ENCODE results near the gene ASB1.

Gene ASB1

DNA sequence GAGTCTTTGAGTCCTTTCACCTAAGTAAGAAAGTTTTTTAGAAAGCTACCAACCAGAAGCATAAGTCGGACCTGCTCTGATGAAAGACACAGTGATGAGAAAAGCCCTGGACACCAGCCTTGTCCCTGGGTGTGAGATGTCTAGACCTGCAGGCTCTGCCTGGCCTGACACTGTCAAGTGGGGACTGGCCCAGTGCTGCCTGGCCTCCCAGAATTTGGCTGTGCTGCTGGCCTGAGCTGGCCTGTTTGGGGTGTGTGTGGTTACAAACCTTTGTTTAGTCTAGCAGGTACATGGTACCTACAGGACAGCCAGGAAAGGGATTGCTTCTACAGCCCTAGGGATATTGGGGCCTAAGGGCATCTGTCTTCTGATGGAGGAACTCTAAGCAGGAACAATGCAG lies 48.3 kb downstream of the ASB1 start:
- DNase-seq (ENCODE audit: insufficient read length, low spot score): no peak
- no peak for FAIRE-seq
- no peak for TF ChIP-seq SPI1 (IDR thresholded peaks at IDR 0.05; ENCODE audit: low read depth, low read length)
- no peak for TF ChIP-seq POU2F2 (IDR thresholded peaks at IDR 0.05; ENCODE audit: low read depth, low read length)
- no peak for TF ChIP-seq POLR2A (IDR thresholded peaks at IDR 0.05; ENCODE audit: low read depth, low read length)
- TF ChIP-seq POLR2AphosphoS5 (IDR thresholded peaks at IDR 0.05; ENCODE audit: low read depth, low read length): no peak
- no peak for TF ChIP-seq TAF1 (IDR thresholded peaks at IDR 0.05; ENCODE audit: low read depth, low read length)
- TF ChIP-seq PAX5 (IDR thresholded peaks at IDR 0.05; ENCODE audit: insufficient read depth, low read length, severe bottlenecking): no peak

DNA sequence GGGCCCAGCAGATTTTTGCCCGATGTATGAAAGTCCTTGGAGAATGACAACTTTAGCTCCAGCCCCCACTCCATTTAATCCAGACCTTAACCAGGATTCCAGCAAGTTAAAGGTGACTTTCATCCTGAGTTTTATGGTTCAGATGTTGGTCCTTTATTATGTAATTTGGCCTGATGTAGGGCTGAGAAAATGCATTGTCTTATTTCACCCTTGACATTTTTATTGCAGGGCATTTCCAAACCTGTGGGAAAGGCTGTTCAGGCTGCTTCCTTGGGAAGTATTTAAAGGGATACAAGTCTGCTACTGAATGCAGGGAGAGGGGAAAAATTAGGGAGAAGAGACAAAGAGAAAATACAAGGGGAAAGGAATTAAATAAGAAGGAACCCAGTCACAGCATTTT lies 48.8 kb downstream of the ASB1 start:
- FAIRE-seq (no peak), DNase-seq (ENCODE audit: insufficient read length, low spot score) (no peak)

DNA sequence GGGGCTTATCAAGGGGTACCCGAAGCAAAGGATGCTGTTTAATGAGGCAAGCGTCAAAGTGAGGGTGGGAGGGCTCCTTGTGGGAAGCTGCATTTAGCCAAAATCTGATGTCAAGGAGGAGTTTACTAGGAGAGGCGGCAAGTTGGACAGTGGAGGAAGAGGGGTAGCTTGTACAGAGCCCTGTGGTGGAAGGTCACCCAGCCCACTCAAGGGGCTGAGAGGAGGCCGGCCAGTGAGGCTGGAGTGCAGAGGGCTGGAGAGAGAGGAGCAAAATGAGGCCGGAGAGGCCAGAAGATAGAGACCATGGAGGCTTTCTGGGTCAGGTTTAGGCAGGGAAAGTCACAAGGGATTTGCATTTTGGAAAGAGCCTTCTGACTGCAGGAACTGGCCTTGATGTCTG lies 49.5 kb downstream of the ASB1 start:
- FAIRE-seq: no peak

More for the DNA sequence above, 48.8 kb downstream of the ASB1 start:
- TF ChIP-seq POU2F2 (IDR thresholded peaks at IDR 0.05; ENCODE audit: low read depth, low read length): no peak
- no peak for TF ChIP-seq PAX5 (IDR thresholded peaks at IDR 0.05; ENCODE audit: insufficient read depth, low read length, severe bottlenecking)
- TF ChIP-seq POLR2AphosphoS5 (IDR thresholded peaks at IDR 0.05; ENCODE audit: low read depth, low read length): no peak

GRCh38 chr2:238478216-238478615 lies 51.5 kb downstream of the ASB1 start:
- FAIRE-seq (no peak), DNase-seq (ENCODE audit: insufficient read length, low spot score) (no peak)
- no peak for TF ChIP-seq TAF1 (IDR thresholded peaks at IDR 0.05; ENCODE audit: low read depth, low read length)
- TF ChIP-seq POU2F2 (IDR thresholded peaks at IDR 0.05; ENCODE audit: low read depth, low read length): no peak
- no peak for TF ChIP-seq SPI1 (IDR thresholded peaks at IDR 0.05; ENCODE audit: low read depth, low read length)
- no peak for TF ChIP-seq POLR2A (IDR thresholded peaks at IDR 0.05; ENCODE audit: low read depth, low read length)

More for the DNA sequence above, 49.5 kb downstream of the ASB1 start:
- no peak for TF ChIP-seq POLR2A (IDR thresholded peaks at IDR 0.05; ENCODE audit: low read depth, low read length)
- TF ChIP-seq POU2F2 (IDR thresholded peaks at IDR 0.05; ENCODE audit: low read depth, low read length): no peak
- no peak for TF ChIP-seq SPI1 (IDR thresholded peaks at IDR 0.05; ENCODE audit: low read depth, low read length)
- no peak for TF ChIP-seq POLR2AphosphoS5 (IDR thresholded peaks at IDR 0.05; ENCODE audit: low read depth, low read length)
- no peak for DNase-seq (ENCODE audit: insufficient read length, low spot score)

DNA sequence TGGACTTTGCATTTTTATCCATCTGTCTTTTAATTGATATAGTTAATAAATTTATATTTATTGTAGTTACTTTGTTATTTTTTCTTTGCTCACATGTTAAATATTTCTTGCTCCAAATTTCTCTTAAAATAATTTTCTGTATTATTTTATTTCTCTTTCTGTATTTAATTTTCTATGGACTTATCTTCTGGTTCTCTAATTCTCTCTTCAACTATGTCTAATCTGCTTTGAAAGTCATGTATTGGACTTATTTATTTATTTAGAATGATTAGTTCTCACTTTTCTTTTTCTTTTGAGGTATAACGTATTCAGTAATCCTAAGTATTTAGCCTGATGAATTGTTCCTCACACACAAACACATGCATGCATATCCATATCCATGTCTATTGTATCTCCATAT lies 53.1 kb downstream of the ASB1 start:
- FAIRE-seq: no peak
- TF ChIP-seq SPI1 (IDR thresholded peaks at IDR 0.05; ENCODE audit: low read depth, low read length): no peak
- TF ChIP-seq POLR2AphosphoS5 (IDR thresholded peaks at IDR 0.05; ENCODE audit: low read depth, low read length): no peak
- TF ChIP-seq POLR2A (IDR thresholded peaks at IDR 0.05; ENCODE audit: low read depth, low read length): no peak
- no peak for TF ChIP-seq POU2F2 (IDR thresholded peaks at IDR 0.05; ENCODE audit: low read depth, low read length)
- no peak for TF ChIP-seq PAX5 (IDR thresholded peaks at IDR 0.05; ENCODE audit: insufficient read depth, low read length, severe bottlenecking)
- no peak for TF ChIP-seq TAF1 (IDR thresholded peaks at IDR 0.05; ENCODE audit: low read depth, low read length)
- no peak for DNase-seq (ENCODE audit: insufficient read length, low spot score)

DNA sequence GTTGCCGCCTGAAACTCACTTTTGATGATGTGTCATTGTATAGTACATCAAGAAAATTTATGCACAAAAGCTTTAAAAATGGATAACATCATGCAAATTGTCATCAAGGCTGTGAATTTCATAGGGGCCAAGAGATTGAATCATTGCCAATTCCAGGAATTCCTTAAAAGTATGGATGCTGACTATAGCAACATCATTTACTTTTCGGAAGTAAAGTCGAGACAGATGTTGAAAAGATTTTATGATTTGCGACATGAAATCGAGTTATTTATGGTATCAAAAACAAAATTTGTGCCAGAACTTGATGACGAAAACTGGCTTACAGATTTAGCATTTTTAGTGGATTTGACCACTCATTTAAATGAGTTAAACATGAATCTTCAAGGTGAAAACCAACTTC lies 56.3 kb downstream of the ASB1 start:
- DNase-seq (ENCODE audit: insufficient read length, low spot score): no peak
- TF ChIP-seq PAX5 (IDR thresholded peaks at IDR 0.05; ENCODE audit: insufficient read depth, low read length, severe bottlenecking): no peak
- no peak for TF ChIP-seq TAF1 (IDR thresholded peaks at IDR 0.05; ENCODE audit: low read depth, low read length)
- TF ChIP-seq POLR2A (IDR thresholded peaks at IDR 0.05; ENCODE audit: low read depth, low read length): no peak
- TF ChIP-seq POU2F2 (IDR thresholded peaks at IDR 0.05; ENCODE audit: low read depth, low read length): no peak
- no peak for TF ChIP-seq POLR2AphosphoS5 (IDR thresholded peaks at IDR 0.05; ENCODE audit: low read depth, low read length)
- no peak for TF ChIP-seq SPI1 (IDR thresholded peaks at IDR 0.05; ENCODE audit: low read depth, low read length)
- FAIRE-seq: no peak

- no peak for DNase-seq (ENCODE audit: insufficient read length, low spot score)
- FAIRE-seq: no peak
- TF ChIP-seq TAF1 (IDR thresholded peaks at IDR 0.05; ENCODE audit: low read depth, low read length): no peak
- no peak for TF ChIP-seq POLR2AphosphoS5 (IDR thresholded peaks at IDR 0.05; ENCODE audit: low read depth, low read length)
- TF ChIP-seq POU2F2 (IDR thresholded peaks at IDR 0.05; ENCODE audit: low read depth, low read length): no peak
- TF ChIP-seq SPI1 (IDR thresholded peaks at IDR 0.05; ENCODE audit: low read depth, low read length): no peak
These were observed 56.9 kb downstream of the ASB1 start for GRCh38 chr2:238483656-238484055.

DNA sequence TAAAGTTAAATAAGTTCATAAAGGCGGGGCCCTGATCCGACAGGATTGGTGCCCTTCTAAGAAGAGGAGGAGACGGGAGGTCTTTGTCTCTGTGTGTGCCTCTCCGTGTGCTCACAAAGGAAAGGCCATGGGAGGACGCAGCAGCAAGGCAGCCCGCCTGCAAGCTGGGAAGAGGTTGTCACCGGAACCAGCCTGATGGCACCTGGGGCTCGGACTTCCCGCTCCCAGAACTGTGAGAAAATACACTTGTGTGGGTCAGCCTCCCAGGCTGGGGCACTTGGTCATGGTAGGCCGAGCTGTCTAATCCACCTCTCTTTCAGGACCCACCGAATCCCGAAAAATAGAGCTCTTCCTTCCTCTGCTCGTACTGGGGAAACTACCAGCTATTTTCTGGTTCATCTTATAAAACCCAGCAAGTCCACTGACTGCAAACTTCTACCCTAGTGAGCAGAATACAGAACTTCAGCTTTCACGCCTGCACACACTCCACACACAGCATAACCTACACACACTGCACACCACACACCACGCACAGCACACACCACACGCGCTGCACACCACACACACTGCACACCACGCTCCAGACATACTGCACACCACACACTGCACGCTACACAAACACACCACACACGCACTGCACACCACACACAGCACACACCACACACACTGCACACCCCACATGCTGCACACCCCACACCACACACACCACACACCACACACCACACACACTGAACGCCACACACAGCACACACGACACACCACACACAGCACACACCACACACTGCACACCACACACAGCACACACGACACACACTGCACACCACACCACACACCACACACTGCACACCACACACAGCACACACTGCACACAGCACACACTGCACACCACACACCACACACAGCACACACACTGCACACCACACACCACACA lies 58.1 kb downstream of the ASB1 start:
- FAIRE-seq: no peak
- no peak for DNase-seq (ENCODE audit: insufficient read length, low spot score)
- TF ChIP-seq POLR2AphosphoS5 (IDR thresholded peaks at IDR 0.05; ENCODE audit: low read depth, low read length): no peak
- no peak for TF ChIP-seq POLR2A (IDR thresholded peaks at IDR 0.05; ENCODE audit: low read depth, low read length)
- TF ChIP-seq PAX5 (IDR thresholded peaks at IDR 0.05; ENCODE audit: insufficient read depth, low read length, severe bottlenecking): no peak
- no peak for TF ChIP-seq TAF1 (IDR thresholded peaks at IDR 0.05; ENCODE audit: low read depth, low read length)
- no peak for TF ChIP-seq POU2F2 (IDR thresholded peaks at IDR 0.05; ENCODE audit: low read depth, low read length)
- no peak for TF ChIP-seq SPI1 (IDR thresholded peaks at IDR 0.05; ENCODE audit: low read depth, low read length)

- FAIRE-seq (no peak), DNase-seq (ENCODE audit: insufficient read length, low spot score) (no peak)
- TF ChIP-seq TAF1 (IDR thresholded peaks at IDR 0.05; ENCODE audit: low read depth, low read length) (no peak), PAX5 (IDR thresholded peaks at IDR 0.05; ENCODE audit: insufficient read depth, low read length, severe bottlenecking) (no peak), POU2F2 (IDR thresholded peaks at IDR 0.05; ENCODE audit: low read depth, low read length) (no peak), POLR2A (IDR thresholded peaks at IDR 0.05; ENCODE audit: low read depth, low read length) (no peak), POLR2AphosphoS5 (IDR thresholded peaks at IDR 0.05; ENCODE audit: low read depth, low read length) (no peak), SPI1 (IDR thresholded peaks at IDR 0.05; ENCODE audit: low read depth, low read length) (no peak)
These were observed 59.6 kb downstream of the ASB1 start for GRCh38 chr2:238486123-238486848.

Measured in GM12891 (cell line).